ENCODE data around the gene FBXO10.

FBXO10 gene

GRCh38 chr9:37617161-37617560 is 41.0 kb upstream of the FBXO10 start:
- in situ Hi-C loops (cut with MboI; ENCODE audit: low sequenced_read_pairs, unreplicated experiment), result no loop called here
- TF ChIP-seq CTCF (IDR thresholded peaks at IDR 0.05; ENCODE audit: borderline replicate concordance, control extremely low read depth, extremely low read depth, insufficient read depth, missing control alignments), result no peak
- DNase-seq (ENCODE audit: low spot score), result no peak

DNA sequence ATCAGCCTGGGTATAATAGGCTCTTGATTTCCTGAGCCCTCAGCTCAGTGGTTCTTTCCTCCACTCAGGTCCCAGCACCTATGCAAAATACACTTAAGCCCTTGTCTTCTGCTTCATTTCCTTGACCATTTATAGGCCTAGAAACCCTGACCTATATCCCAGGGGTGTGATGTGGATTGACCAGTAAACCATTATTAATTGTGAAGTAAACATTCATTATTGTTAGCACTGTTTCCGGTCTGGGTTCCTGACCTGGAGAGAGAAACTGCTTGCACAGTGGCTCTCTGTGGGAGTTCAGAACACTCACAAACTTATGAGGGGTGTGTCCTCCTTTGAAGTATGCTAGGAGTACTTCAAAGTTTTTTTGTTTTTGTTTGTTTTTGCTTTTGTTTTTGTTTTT is 35.8 kb upstream of the FBXO10 start:
- TF ChIP-seq CTCF (IDR thresholded peaks at IDR 0.05; ENCODE audit: borderline replicate concordance, control extremely low read depth, extremely low read depth, insufficient read depth, missing control alignments), result no peak
- in situ Hi-C loops (cut with MboI; ENCODE audit: low sequenced_read_pairs, unreplicated experiment), result no loop called here
- DNase-seq (ENCODE audit: low spot score), result no peak

DNA sequence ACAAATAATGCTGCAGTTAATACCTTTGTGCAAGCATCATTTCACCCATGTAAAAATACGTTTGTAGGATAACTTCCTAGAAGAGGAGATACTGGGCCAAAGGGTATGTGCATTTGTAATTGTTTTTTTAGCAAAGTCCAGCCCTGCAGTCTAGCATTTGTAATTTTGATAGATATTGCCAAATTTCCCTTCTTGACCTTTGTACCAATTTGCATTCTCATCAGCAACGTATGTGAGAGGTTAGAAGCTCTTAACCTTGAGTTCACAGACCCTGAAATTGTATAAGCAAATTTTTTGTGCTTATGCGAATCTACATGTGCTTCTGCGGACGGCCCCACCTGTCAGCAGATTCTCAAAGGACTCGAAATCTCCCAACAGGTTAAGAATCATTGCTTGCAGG is 34.8 kb upstream of the FBXO10 start:
- in situ Hi-C loops (cut with MboI; ENCODE audit: low sequenced_read_pairs, unreplicated experiment), result no loop called here
- no peak for TF ChIP-seq CTCF (IDR thresholded peaks at IDR 0.05; ENCODE audit: borderline replicate concordance, control extremely low read depth, extremely low read depth, insufficient read depth, missing control alignments)
- no peak for DNase-seq (ENCODE audit: low spot score)

DNA sequence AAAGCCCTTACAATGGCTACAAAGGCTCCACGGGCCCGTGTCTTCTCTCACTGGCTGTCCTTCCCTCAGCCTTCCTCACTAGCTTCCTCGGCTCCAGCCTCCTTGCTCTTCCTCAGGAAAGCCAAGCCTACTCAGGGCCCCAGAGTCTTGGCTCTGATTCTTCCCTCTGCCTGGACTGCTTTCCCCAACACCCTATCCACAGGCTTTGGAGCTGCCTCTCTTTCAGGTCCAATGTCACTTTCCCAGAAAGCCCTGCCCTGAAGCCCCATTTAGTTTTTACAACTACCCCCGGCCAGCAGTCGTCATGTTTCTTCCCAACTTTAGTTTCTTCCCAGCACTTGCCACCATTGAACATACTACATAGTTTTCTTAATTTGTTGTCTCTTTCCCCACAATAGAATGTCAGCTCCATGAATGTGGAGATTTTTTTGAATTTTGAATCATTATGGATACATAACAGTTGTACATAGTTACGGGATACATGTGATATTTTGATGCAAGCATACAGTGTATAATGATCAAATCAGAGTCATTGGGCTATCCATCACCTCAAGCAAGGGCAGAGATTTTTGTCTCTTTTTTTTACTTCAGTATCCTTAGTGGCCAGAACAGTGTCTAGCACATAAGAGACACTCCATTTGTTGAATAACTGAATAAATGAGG is 33.7 kb upstream of the FBXO10 start:
- DNase-seq (ENCODE audit: low spot score), result no peak
- TF ChIP-seq CTCF (IDR thresholded peaks at IDR 0.05; ENCODE audit: borderline replicate concordance, control extremely low read depth, extremely low read depth, insufficient read depth, missing control alignments), result no peak
- in situ Hi-C loops (cut with MboI; ENCODE audit: low sequenced_read_pairs, unreplicated experiment), result no loop called here

GRCh38 chr9:37608250-37608649 is 32.1 kb upstream of the FBXO10 start:
- TF ChIP-seq CTCF (IDR thresholded peaks at IDR 0.05; ENCODE audit: borderline replicate concordance, control extremely low read depth, extremely low read depth, insufficient read depth, missing control alignments), result no peak
- in situ Hi-C loops (cut with MboI; ENCODE audit: low sequenced_read_pairs, unreplicated experiment), result no loop called here
- DNase-seq (ENCODE audit: low spot score), result no peak

GRCh38 chr9:37604296-37604695 is 28.1 kb upstream of the FBXO10 start:
- DNase-seq (ENCODE audit: low spot score), result no peak
- in situ Hi-C loops (cut with MboI; ENCODE audit: low sequenced_read_pairs, unreplicated experiment), result no loop called here
- TF ChIP-seq CTCF (IDR thresholded peaks at IDR 0.05; ENCODE audit: borderline replicate concordance, control extremely low read depth, extremely low read depth, insufficient read depth, missing control alignments), result no peak
